Right lung (tissue), 10 donors: ENCODE measurements around the gene AIF1. TPM values are rescaled to one million over a fixed set of nuclear protein-coding genes. Genes with fewer than 3 reads are reported as not detected.

Source experiments
- DNase-seq, 2 donors: peaks; one replicate each; pipeline ENCODE4 v3.0.0-alpha.2; 2013
- long read RNA-seq, 8 donors: transcript quantifications; one replicate each; lab custom pipeline, GENCODE V29; 2026
- polyA plus RNA-seq, 5 donors: library from polyadenylated mRNA; unstranded; fragments of 120-200 nt; gene quantifications; one replicate each; pipeline versions ENCODE4 v1.2.1 to v1.2.3, GENCODE V29; 2013; ENCODE audit warnings: inconsistent platforms in 1 of 5, low replicate concordance in 1 of 5; ENCODE audit not compliant: insufficient read length in 5 of 5, insufficient read depth in 1 of 5

The AIF1 gene
- polyA plus RNA-seq = 10 to 100 TPM; 18.6 to 25.9 (median 21.7) TPM
- long read RNA-seq, donor 1, transcript AIF1-203 (6 exons, 711 nt) = major isoform, 18 of 38 reads
- long read RNA-seq, donor 1, partial matches to known transcripts = 15 of 38 reads
- long read RNA-seq, donor 1, other reads (novel, unspliced or antisense) = 0 of 38 reads
- long read RNA-seq, donor 2, transcript AIF1-203 (6 exons, 711 nt) = major isoform, 14 of 22 reads
- long read RNA-seq, donor 2, partial matches to known transcripts = 5 of 22 reads
- long read RNA-seq, donor 2, other reads (novel, unspliced or antisense) = 0 of 22 reads
- long read RNA-seq, donor 3, transcript AIF1-203 (6 exons, 711 nt) = major isoform, 12 of 30 reads
- long read RNA-seq, donor 3, transcript AIF1-202 (3 exons, 524 nt) = minor isoform, 6 of 30 reads
- long read RNA-seq, donor 3, partial matches to known transcripts = 11 of 30 reads
- long read RNA-seq, donor 3, other reads (novel, unspliced or antisense) = 0 of 30 reads
- long read RNA-seq, donor 4, transcript AIF1-203 (6 exons, 711 nt) = major isoform, 6 of 12 reads
- long read RNA-seq, donor 4, partial matches to known transcripts = 0 of 12 reads
- long read RNA-seq, donor 4, other reads (novel, unspliced or antisense) = 0 of 12 reads
- long read RNA-seq, donor 5, transcript AIF1-203 (6 exons, 711 nt) = major isoform, 18 of 50 reads
- long read RNA-seq, donor 5, partial matches to known transcripts = 24 of 50 reads
- long read RNA-seq, donor 5, other reads (novel, unspliced or antisense) = 0 of 50 reads
- long read RNA-seq, donor 6, transcript AIF1-203 (6 exons, 711 nt) = major isoform, 20 of 50 reads
- long read RNA-seq, donor 6, partial matches to known transcripts = 26 of 50 reads
- long read RNA-seq, donor 6, other reads (novel, unspliced or antisense) = 0 of 50 reads
- long read RNA-seq, donor 7, transcript AIF1-203 (6 exons, 711 nt) = major isoform, 14 of 19 reads
- long read RNA-seq, donor 7, partial matches to known transcripts = 0 of 19 reads
- long read RNA-seq, donor 7, other reads (novel, unspliced or antisense) = 0 of 19 reads
- long read RNA-seq, donor 8, transcript AIF1-203 (6 exons, 711 nt) = major isoform, 6 of 9 reads
- long read RNA-seq, donor 8, partial matches to known transcripts = 0 of 9 reads
- long read RNA-seq, donor 8, other reads (novel, unspliced or antisense) = 0 of 9 reads

- no peak for DNase-seq
Observed at GRCh38 chr6:31614684-31615578, at the start of gene AIF1. TSS of gene AIF1 (plus strand) at chr6:31615234. CDS start at chr6:31615330, 96 bp downstream.

GRCh38 chr6:31567531-31568370 lies 47.3 kb upstream of the AIF1 start:
- DNase-seq = no peak

GRCh38 chr6:31568537-31568961 lies 46.5 kb upstream of the AIF1 start:
- no peak for DNase-seq

- DNase-seq = no peak
Observed at GRCh38 chr6:31569861-31570536, 45.0 kb upstream of the AIF1 start.

GRCh38 chr6:31572041-31572911 lies 42.8 kb upstream of the AIF1 start, which contains the start of gene LTA:
TSS of gene LTA (plus strand) at chr6:31572289. CDS start at chr6:31572743, 454 bp downstream.
- DNase-seq = no peak

GRCh38 chr6:31573239-31574105 lies 41.6 kb upstream of the AIF1 start:
- no peak for DNase-seq

- DNase-seq = no peak
Observed at GRCh38 chr6:31574106-31575061, 40.6 kb upstream of the AIF1 start.

GRCh38 chr6:31575335-31575901 lies 39.6 kb upstream of the AIF1 start, which contains the start of gene TNF:
TSS of gene TNF (plus strand) at chr6:31575565. CDS start at chr6:31575742, 177 bp downstream.
- no peak for DNase-seq

GRCh38 chr6:31575952-31576685 lies 38.9 kb upstream of the AIF1 start:
- DNase-seq = no peak

GRCh38 chr6:31576897-31577578 lies 38.0 kb upstream of the AIF1 start:
- DNase-seq = no peak

GRCh38 chr6:31577579-31577966 lies 37.5 kb upstream of the AIF1 start:
- no peak for DNase-seq

- DNase-seq = no peak
Observed at GRCh38 chr6:31578184-31579118, 36.6 kb upstream of the AIF1 start.

- DNase-seq = no peak
Observed at GRCh38 chr6:31579119-31579505, 35.9 kb upstream of the AIF1 start.
